ENCODE measurements around the gene MAP1LC3A.

The MAP1LC3A gene

GRCh38 chr20:34530342-34530741, 28.2 kb upstream of the MAP1LC3A start:
- DNase-seq: no peak

DNA sequence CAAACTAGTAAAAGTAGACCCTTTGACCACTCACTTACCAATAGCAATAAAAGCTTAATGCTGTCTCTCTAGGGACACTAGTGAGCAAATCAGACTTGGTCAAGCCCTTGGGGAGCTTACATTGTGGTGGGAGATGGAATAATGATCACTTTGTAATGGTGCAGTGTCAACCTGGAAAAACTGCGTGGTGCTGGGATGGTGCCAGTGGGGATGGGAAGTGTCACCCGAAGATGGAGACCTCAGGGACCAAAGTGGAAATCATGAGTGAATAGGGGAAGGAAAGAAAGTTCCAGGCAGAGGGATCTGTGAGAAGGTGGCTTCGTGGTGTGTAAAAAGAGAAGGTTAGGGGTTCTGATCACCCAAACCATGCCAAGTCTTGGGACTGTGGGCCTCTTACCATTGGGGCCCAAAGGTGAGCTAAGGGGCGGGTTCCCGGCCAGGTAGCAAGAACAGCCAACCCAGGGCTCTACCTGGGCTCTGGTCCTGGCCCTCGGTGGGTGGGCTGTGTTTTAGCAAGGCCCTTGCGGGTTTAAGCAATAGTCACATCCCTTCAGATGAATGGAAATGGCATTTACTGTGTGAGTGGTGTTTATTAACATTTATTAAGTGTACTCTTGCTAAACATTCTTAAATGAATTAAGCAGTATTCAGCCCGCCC, 26.8 kb upstream of the MAP1LC3A start:
- no peak for DNase-seq

DNA sequence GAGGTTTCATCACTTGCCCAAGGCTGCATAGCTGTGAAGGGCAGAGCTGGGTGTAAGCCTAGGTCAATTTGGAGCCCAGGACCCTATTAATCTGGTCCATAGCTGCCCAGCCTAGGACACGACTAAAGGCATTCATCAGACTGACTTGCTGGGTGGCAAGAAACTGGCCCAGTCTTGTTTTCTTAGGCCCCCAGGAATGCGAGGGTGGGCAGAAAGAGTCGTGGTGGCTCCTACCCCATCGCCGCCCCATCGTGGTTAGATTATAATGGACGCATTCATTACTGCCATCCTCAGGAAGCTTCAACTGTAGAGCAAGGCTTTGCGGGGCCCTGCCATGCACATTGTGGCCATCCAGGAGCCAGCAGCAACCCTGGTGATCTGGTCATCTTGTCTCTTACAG, 26.2 kb upstream of the MAP1LC3A start:
- DNase-seq: no peak

DNA sequence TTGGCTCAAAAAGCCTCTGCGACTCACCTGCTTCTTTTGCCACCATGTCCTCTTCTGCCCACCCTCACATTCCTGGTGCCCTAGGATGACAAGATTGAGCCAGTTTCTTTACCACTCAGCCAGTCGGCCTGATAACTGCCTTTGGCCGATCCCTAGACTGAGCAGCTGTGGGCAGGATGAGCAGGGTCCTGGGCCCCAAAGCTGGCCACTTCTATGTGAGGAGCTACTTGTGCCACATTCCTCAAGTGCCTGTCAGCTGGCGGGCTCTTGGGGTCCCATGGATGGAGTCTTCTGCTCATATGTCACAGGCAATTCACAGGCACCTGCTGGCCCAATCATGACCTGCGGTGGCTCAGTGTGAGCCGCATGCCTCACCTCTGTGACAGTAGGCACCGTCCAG, 25.8 kb upstream of the MAP1LC3A start:
- no peak for DNase-seq

DNA sequence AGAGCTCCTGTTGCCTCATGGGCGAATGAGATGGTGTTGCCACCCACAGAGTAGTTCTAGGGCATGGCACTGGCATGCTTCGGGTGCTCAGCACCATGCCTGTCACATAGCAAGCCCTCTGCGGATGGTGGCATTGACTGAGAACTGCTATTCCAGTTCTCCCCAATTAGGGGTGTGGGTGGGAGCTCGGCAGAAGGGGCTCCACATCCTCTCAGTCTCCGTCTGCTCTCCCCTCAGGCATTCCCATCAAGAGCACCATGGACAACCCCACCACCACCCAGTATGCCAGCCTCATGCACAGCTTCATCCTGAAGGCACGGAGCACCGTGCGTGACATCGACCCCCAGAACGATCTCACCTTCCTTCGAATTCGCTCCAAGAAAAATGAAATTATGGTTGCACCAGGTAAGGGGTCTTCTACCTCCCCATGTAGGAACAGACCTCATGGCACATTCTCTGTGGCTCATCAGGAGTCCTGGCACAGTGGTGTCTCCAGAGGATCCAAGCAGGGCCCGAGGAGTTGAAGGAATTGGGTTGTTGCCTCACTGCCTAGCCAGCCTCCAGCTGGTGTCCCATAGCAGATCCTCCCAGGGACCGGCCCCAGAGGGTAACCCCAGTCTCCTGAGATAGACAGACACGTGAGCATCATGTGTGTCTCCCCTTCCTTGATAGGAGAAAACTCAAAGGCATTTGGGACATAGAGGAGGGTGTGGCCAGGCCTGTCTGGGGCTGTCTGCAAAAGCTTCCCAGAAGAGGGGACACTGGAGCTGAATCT, 23.9 kb upstream of the MAP1LC3A start:
- DNase-seq: no peak

- no peak for DNase-seq
Observed at GRCh38 chr20:34535301-34535840, 23.1 kb upstream of the MAP1LC3A start.

DNA sequence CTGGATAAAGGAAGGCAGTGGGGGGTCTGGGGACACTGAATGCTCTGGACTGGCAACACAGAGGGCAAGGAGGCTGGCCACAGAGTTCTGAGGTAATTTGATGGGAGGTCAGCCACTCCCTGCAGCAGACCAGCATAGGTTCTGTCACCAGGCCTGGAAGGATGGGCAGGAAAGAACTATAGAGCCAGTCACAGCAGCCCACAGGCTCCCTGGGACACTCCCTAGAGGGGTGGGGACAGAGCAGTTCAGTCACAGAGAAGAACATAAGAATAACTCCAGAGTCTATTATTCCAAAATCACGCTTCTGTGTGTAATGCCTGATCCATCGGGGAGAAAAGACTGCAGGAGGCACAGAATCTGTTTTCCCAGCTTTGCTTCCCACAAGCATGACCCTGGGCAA, 22.7 kb upstream of the MAP1LC3A start:
- no peak for DNase-seq

DNA sequence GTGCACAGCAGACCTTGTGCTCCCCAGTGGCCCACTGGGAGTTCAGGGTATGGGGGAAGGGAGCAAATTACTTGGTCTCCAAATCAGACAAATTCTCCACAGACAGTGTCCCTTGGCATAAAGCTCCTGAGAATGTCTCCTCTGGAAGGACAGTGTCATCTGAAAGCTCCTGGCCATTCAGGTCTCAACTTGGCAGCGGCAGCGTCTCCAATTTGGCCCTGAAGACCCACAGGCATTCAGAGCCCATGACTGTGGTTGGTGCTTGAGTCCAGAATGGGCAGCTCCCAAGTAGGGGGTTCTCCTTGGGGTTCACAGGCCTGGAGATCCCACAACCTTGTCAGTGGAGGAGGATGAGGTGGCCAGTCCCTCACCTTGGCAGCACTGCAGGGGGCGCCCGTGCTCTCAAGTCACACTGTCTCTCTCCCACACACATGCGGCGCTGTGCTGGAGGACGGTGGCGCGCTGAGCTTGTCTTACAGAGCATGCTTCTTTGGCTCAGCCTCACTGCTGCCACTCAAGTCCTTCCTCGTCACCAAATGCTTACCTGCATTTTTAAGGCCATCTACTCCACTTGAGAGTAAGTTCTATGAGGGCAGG, 21.6 kb upstream of the MAP1LC3A start:
- DNase-seq: no peak

DNA sequence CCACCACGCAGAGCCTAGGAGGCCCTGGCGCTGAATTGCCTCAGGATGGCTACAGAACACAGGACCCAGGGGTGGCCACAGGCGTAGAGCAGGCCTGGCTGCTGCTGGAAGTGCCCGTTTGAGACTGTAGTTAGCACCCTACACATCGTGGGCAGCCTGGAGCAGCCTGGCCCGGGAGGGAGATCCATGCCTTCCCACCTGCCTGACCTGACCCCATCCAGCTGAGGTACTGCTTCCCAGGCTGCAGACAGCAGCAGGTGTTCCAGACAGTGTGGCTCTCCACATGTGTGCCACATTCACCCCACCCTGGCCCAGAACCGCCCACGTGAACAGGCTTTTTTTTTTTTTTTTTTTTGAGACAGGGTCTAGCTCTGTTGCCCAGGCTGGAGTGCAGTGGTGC, 20.9 kb upstream of the MAP1LC3A start:
- no peak for DNase-seq

DNA sequence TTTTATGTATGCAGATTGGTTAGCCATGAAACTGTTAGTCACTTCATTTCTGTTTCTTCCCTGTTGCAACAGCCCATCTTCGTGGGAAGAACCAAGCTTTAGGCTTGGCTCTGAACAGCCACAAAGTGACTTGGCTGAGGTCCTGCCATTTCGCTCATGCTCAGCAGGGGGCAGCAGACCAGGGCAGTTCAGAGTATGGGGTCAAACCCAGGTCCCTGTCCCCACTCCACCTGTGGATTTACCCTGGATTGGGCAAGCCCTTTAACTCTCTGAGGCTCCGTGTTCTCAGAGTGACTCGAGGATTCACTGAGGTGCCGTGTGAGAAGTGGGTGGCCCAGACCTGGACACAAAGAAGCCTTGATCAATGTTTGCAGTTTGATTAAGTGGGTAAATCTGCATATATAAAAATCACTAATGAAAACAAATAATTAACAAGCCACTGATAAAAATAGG, 19.8 kb upstream of the MAP1LC3A start:
- DNase-seq: peak in 1 of 2 experiments; percentile 41

- no peak for DNase-seq
Observed at GRCh38 chr20:34539756-34540155, 18.8 kb upstream of the MAP1LC3A start.

GRCh38 chr20:34540596-34541263, 17.8 kb upstream of the MAP1LC3A start:
- no peak for DNase-seq

DNA sequence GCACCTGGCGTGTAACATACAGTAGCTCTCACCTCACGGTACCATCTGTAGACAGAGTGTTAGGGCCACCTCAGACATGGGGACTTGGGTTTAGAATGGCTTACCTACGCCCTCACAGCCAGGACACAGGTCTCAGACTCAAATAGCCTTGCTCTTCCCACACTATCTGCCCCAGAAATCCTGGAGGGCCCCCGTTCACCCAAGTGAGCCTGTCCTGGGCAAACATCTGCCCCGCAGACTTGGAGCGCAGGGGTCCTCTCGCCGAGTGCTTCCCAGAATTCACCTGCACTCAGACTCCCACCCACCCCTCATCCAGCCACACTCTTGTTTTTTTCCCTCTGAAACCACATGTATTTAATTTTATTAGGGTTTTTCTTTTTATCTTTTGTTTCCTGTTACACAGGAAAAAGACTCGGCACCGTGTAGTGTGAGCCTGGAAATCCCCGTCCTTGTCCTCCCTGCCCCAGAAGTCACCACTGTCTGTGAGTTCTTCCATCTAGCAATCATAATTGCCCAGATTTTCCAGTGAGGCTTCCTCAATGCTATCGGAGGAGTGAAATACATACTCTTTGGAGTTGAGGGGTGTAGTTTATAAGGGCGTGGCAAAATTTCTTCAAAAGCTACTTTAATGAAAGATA, 17.1 kb upstream of the MAP1LC3A start:
- no peak for DNase-seq

- no peak for DNase-seq
Observed at GRCh38 chr20:34541917-34542316, 16.6 kb upstream of the MAP1LC3A start.

DNA sequence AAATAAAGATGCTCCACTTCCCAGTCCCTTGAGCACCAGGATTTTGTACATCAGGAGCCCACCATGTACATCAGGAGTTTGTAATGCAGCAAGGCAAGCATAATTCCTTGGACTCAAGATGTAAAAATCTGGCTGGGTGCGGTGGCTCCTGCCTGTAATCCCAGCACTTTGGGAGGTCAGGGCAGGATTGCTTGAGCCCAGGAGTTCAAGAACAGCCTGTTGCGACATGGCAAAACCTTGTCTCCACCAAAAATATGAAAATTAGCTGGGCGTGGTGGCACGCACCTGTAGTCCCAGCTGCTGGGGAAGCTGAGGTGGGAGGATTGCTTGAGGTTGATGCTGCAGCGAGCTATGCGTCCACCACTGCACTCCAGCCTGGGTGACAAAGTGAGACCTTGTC, 16.1 kb upstream of the MAP1LC3A start:
- DNase-seq: no peak

GRCh38 chr20:34543463-34544056, 15.0 kb upstream of the MAP1LC3A start:
- no peak for DNase-seq

GRCh38 chr20:34544109-34544796, 14.3 kb upstream of the MAP1LC3A start:
- DNase-seq: no peak

DNA sequence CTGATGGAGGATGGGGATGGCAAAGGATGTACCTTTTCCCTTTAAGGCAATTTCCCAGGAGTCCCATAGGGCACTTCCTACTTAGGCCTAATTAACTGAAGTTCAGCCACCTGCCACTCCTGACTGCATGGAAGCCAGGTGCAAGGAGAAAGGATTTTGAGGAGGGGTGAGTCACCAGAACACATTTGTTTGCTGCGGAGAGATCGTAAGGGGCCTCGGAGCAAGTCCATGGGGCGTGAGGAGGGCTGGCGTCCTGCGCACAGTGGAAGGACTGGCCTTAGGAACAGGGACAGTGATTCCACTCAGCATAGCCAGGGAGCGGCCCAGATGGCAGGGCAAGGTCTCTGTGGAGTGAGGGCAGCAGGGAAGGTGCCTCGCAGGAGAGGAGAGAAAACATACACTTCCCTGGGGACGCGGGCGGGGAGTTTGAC, 11.8 kb upstream of the MAP1LC3A start:
- no peak for DNase-seq

- DNase-seq: no peak
Observed at GRCh38 chr20:34547844-34548613, 10.5 kb upstream of the MAP1LC3A start.

DNA sequence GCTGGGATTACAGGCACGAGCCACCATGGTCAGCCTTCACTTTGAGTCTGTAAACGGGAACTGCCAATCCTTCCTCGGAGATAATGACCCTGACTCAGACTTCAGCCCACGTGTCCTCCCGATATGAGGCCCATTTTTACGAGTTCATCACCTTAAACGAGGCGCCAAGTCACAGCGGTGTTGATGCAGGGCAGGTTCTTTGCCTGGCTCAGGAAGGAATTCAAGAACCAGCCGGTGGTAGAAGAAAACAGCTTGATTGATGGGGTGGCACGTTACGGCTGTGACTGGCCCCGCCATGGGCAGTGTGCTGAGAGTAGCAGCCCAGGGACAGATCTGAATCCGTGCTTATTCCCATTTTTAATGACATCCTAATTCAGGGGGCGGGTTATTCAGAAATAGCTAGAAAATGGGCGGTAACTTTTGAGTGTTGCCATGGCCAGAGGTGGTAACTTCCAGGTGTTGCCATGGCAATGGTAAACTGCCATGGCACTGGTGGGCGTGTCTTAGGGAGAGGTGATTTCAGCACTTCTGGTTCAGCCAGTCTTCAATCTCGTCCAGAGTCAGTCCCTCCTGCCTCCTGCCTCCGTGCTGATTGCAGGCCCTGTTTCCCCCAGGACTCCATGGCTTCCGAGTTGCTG, 9.1 kb upstream of the MAP1LC3A start:
- DNase-seq: no peak

All from NCI-H446 (cell line).